ENCODE results near the gene ENTPD2.

DNA sequence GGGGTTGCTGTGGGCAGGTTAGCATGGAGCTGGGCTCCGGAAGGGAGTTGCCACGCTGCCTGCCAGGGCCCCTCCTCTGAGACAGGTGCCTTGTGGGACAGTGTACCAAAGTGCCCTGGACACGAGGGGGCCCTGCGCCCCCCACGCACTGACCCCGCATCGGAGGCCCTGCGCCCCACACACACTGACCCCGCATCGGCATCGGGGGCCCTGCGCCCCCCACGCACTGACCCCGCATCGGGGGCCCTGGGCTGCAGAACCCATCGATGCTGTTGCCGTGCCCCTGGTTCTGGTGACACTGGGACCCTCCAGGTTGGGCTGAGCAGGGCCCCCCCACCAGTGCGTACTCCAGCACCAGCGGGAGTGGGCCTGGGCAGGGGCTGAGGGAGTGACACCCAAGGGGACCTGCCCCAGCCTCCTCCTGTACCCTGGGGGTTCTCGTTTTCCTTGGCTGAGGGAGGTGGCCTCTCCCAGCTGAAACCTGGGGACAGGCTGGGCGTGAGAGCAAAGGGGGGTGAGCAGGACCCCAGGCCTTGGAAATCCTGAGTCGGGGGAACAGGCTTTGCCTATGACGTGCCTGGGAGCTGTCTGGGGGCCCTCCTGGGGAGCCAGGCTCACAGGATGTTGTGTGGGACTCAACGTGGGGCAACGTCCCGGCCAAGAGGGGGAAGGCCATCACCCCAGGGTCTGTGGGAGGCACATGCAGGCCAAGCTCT, 9.6 kb upstream of the ENTPD2 start:
- TF ChIP-seq, protein P1, sequence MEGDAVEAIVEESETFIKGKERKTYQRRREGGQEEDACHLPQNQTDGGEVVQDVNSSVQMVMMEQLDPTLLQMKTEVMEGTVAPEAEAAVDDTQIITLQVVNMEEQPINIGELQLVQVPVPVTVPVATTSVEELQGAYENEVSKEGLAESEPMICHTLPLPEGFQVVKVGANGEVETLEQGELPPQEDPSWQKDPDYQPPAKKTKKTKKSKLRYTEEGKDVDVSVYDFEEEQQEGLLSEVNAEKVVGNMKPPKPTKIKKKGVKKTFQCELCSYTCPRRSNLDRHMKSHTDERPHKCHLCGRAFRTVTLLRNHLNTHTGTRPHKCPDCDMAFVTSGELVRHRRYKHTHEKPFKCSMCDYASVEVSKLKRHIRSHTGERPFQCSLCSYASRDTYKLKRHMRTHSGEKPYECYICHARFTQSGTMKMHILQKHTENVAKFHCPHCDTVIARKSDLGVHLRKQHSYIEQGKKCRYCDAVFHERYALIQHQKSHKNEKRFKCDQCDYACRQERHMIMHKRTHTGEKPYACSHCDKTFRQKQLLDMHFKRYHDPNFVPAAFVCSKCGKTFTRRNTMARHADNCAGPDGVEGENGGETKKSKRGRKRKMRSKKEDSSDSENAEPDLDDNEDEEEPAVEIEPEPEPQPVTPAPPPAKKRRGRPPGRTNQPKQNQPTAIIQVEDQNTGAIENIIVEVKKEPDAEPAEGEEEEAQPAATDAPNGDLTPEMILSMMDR (conservative IDR thresholded peaks at IDR 0.05; ENCODE audit: low read length) = no peak
- no peak for TF ChIP-seq EZH2phosphoT487 (IDR thresholded peaks at IDR 0.05; ENCODE audit: borderline replicate concordance, low read depth, low read length)

Data from OCI-LY7 (cell line).